Activated gamma-delta T cell treated with anti-CD3 and anti-CD28 coated beads, Interleukin-2, amount 50 U/mL, for 16 hours (primary cell): ENCODE results near the gene MRPL41.
"Not testable (repeated sequence)": the region's sequence is repeated elsewhere in the genome, so short reads cannot be mapped to it uniquely, and the experiment has no call there.

Experiments
- DNase-seq: peaks from one replicate; pipeline ENCODE4 v3.0.0-alpha.2; 2020; ENCODE audit warnings: low read depth

The MRPL41 gene

GRCh38 chr9:137551264-137552021 lies at the start of gene MRPL41:
Gene MRPL41 (plus strand): TSS chr9:137551879. CDS start chr9:137552082, 203 bp downstream.
- DNase-seq: peak; percentile 72

- no peak for DNase-seq
Measured at GRCh38 chr9:137502008-137502911, 49.4 kb upstream of the MRPL41 start.

- no peak for DNase-seq
Measured at GRCh38 chr9:137504432-137504777, 47.3 kb upstream of the MRPL41 start.

GRCh38 chr9:137505421-137506140 lies 46.1 kb upstream of the MRPL41 start:
- DNase-seq: no peak

- no peak for DNase-seq
Measured at GRCh38 chr9:137506274-137506673, 45.4 kb upstream of the MRPL41 start.

- DNase-seq: no peak
Measured at GRCh38 chr9:137506702-137507171, 44.9 kb upstream of the MRPL41 start.

- no peak for DNase-seq
Measured at GRCh38 chr9:137509198-137509597, 42.5 kb upstream of the MRPL41 start.

- DNase-seq: not testable (repeated sequence)
Measured at GRCh38 chr9:137511126-137511525, 40.6 kb upstream of the MRPL41 start.

- no peak for DNase-seq
Measured at GRCh38 chr9:137511758-137512463, 39.8 kb upstream of the MRPL41 start.

GRCh38 chr9:137513136-137513535 lies 38.5 kb upstream of the MRPL41 start:
- not testable (repeated sequence) for DNase-seq

GRCh38 chr9:137513801-137514570 lies 37.7 kb upstream of the MRPL41 start:
- not testable (repeated sequence) for DNase-seq

GRCh38 chr9:137514691-137515337 lies 36.9 kb upstream of the MRPL41 start:
- no peak for DNase-seq

- no peak for DNase-seq
Measured at GRCh38 chr9:137515338-137515724, 36.3 kb upstream of the MRPL41 start.

- no peak for DNase-seq
Measured at GRCh38 chr9:137516144-137516917, 35.3 kb upstream of the MRPL41 start.

GRCh38 chr9:137518661-137519459 lies 32.8 kb upstream of the MRPL41 start:
- not testable (repeated sequence) for DNase-seq

GRCh38 chr9:137519553-137519952 lies 32.1 kb upstream of the MRPL41 start:
- DNase-seq: no peak

GRCh38 chr9:137520614-137521404 lies 30.9 kb upstream of the MRPL41 start:
- no peak for DNase-seq
